ENCODE measurements around the gene COL8A1.

The COL8A1 gene

GRCh38 chr3:99760629-99761028, 122.2 kb downstream of the COL8A1 start:
- TF ChIP-seq YY1 (IDR thresholded peaks at IDR 0.05; ENCODE audit: low read depth): no peak
- TF ChIP-seq CEBPB (IDR thresholded peaks at IDR 0.05): no peak
- TF ChIP-seq TCF12 (IDR thresholded peaks at IDR 0.05; ENCODE audit: low read depth): no peak
- TF ChIP-seq REST (IDR thresholded peaks at IDR 0.05; ENCODE audit: low read depth): no peak

GRCh38 chr3:99761415-99762165, 123.2 kb downstream of the COL8A1 start:
- TF ChIP-seq TCF12 (IDR thresholded peaks at IDR 0.05; ENCODE audit: low read depth) (no peak), YY1 (IDR thresholded peaks at IDR 0.05; ENCODE audit: low read depth) (no peak), FOXM1 (IDR thresholded peaks at IDR 0.05; ENCODE audit: borderline replicate concordance, low read depth) (no peak), TAF1 (IDR thresholded peaks at IDR 0.05; ENCODE audit: low read depth) (no peak), REST (IDR thresholded peaks at IDR 0.05; ENCODE audit: low read depth) (no peak), CEBPB (IDR thresholded peaks at IDR 0.05) (no peak), ZBTB7A (IDR thresholded peaks at IDR 0.05; ENCODE audit: low read depth) (no peak), TEAD4 (IDR thresholded peaks at IDR 0.05) (no peak), NFIC (IDR thresholded peaks at IDR 0.05) (no peak), MAX (IDR thresholded peaks at IDR 0.05) (no peak), EP300 (IDR thresholded peaks at IDR 0.05; ENCODE audit: borderline replicate concordance) (no peak), RAD21 (IDR thresholded peaks at IDR 0.05; ENCODE audit: low read depth) (no peak), CREB1 (IDR thresholded peaks at IDR 0.05; ENCODE audit: low read depth) (no peak), EGR1 (IDR thresholded peaks at IDR 0.05) (no peak), USF1 (IDR thresholded peaks at IDR 0.05) (no peak)

GRCh38 chr3:99762901-99763300, 124.5 kb downstream of the COL8A1 start:
- TF ChIP-seq REST (IDR thresholded peaks at IDR 0.05; ENCODE audit: low read depth): no peak
- TF ChIP-seq TEAD4 (IDR thresholded peaks at IDR 0.05): no peak
- TF ChIP-seq MAX (IDR thresholded peaks at IDR 0.05): no peak
- no peak for TF ChIP-seq CREB1 (IDR thresholded peaks at IDR 0.05; ENCODE audit: low read depth)
- no peak for TF ChIP-seq EP300 (IDR thresholded peaks at IDR 0.05; ENCODE audit: borderline replicate concordance)
- TF ChIP-seq CEBPB (IDR thresholded peaks at IDR 0.05): no peak
- no peak for TF ChIP-seq YY1 (IDR thresholded peaks at IDR 0.05; ENCODE audit: low read depth)
- TF ChIP-seq TCF12 (IDR thresholded peaks at IDR 0.05; ENCODE audit: low read depth): no peak
- no peak for TF ChIP-seq TAF1 (IDR thresholded peaks at IDR 0.05; ENCODE audit: low read depth)
- no peak for TF ChIP-seq NFIC (IDR thresholded peaks at IDR 0.05)
- no peak for TF ChIP-seq RAD21 (IDR thresholded peaks at IDR 0.05; ENCODE audit: low read depth)
- no peak for TF ChIP-seq USF1 (IDR thresholded peaks at IDR 0.05)
- no peak for TF ChIP-seq EGR1 (IDR thresholded peaks at IDR 0.05)
- TF ChIP-seq ZBTB7A (IDR thresholded peaks at IDR 0.05; ENCODE audit: low read depth): no peak
- no peak for TF ChIP-seq FOXM1 (IDR thresholded peaks at IDR 0.05; ENCODE audit: borderline replicate concordance, low read depth)

GRCh38 chr3:99764377-99764776, 126.0 kb downstream of the COL8A1 start:
- TF ChIP-seq FOXM1 (IDR thresholded peaks at IDR 0.05; ENCODE audit: borderline replicate concordance, low read depth) (no peak), EP300 (IDR thresholded peaks at IDR 0.05; ENCODE audit: borderline replicate concordance) (no peak), CEBPB (IDR thresholded peaks at IDR 0.05) (no peak), TAF1 (IDR thresholded peaks at IDR 0.05; ENCODE audit: low read depth) (no peak), YY1 (IDR thresholded peaks at IDR 0.05; ENCODE audit: low read depth) (no peak), CREB1 (IDR thresholded peaks at IDR 0.05; ENCODE audit: low read depth) (no peak), TCF12 (IDR thresholded peaks at IDR 0.05; ENCODE audit: low read depth) (no peak), TEAD4 (IDR thresholded peaks at IDR 0.05) (no peak), USF1 (IDR thresholded peaks at IDR 0.05) (no peak), REST (IDR thresholded peaks at IDR 0.05; ENCODE audit: low read depth) (no peak), ZBTB7A (IDR thresholded peaks at IDR 0.05; ENCODE audit: low read depth) (no peak), RAD21 (IDR thresholded peaks at IDR 0.05; ENCODE audit: low read depth) (no peak), EGR1 (IDR thresholded peaks at IDR 0.05) (no peak), MAX (IDR thresholded peaks at IDR 0.05) (no peak), NFIC (IDR thresholded peaks at IDR 0.05) (no peak)
